Epidermal melanocyte (primary cell): Measurements from ENCODE around the gene TANGO6.
"Not testable (repeated sequence)": the region's sequence is repeated elsewhere in the genome, so short reads cannot be mapped to it uniquely, and the experiment has no call there.

Source experiments
- DNase-seq: peaks from one replicate; pipeline ENCODE4 v3.0.0; 2011; ENCODE audit warnings: low spot score; ENCODE audit not compliant: insufficient read length

The TANGO6 gene

GRCh38 chr16:68843482-68844210 lies at the start of gene TANGO6:
Gene TANGO6, plus strand, starts transcription at chr16:68843531. Its CDS starts 87 bp downstream, at chr16:68843618.
- DNase-seq = peak; percentile 64

- DNase-seq = no peak
Observed at GRCh38 chr16:68798398-68798797, 44.9 kb upstream of the TANGO6 start.

- peak; percentile 74 for DNase-seq
Observed at GRCh38 chr16:68800257-68800875, 43.0 kb upstream of the TANGO6 start.

- DNase-seq = no peak
Observed at GRCh38 chr16:68802190-68802589, 41.1 kb upstream of the TANGO6 start.

- DNase-seq = no peak
Observed at GRCh38 chr16:68806422-68806821, 36.9 kb upstream of the TANGO6 start.

GRCh38 chr16:68806981-68807380 lies 36.4 kb upstream of the TANGO6 start:
- no peak for DNase-seq

- DNase-seq = no peak
Observed at GRCh38 chr16:68814516-68814915, 28.8 kb upstream of the TANGO6 start.

GRCh38 chr16:68823401-68824135 lies 19.8 kb upstream of the TANGO6 start:
- peak; percentile 32 for DNase-seq

GRCh38 chr16:68825427-68825826 lies 17.9 kb upstream of the TANGO6 start:
- DNase-seq = no peak

GRCh38 chr16:68826652-68827051 lies 16.7 kb upstream of the TANGO6 start:
- DNase-seq = no peak

- DNase-seq = no peak
Observed at GRCh38 chr16:68833251-68833650, 10.1 kb upstream of the TANGO6 start.

GRCh38 chr16:68834550-68834949 lies 8.8 kb upstream of the TANGO6 start:
- DNase-seq = no peak

- DNase-seq = no peak
Observed at GRCh38 chr16:68835970-68836369, 7.4 kb upstream of the TANGO6 start.

GRCh38 chr16:68839831-68840230 lies 3.5 kb upstream of the TANGO6 start:
- no peak for DNase-seq

GRCh38 chr16:68842964-68843481 lies 308 bp upstream of the TANGO6 start:
- not testable (repeated sequence) for DNase-seq

GRCh38 chr16:68844211-68844564 lies 857 bp downstream of the TANGO6 start:
- DNase-seq = no peak

- DNase-seq = no peak
Observed at GRCh38 chr16:68848786-68849185, 5.5 kb downstream of the TANGO6 start.

GRCh38 chr16:68850481-68850880 lies 7.2 kb downstream of the TANGO6 start:
- DNase-seq = no peak

- no peak for DNase-seq
Observed at GRCh38 chr16:68851601-68852000, 8.3 kb downstream of the TANGO6 start.

- no peak for DNase-seq
Observed at GRCh38 chr16:68857479-68857878, 14.1 kb downstream of the TANGO6 start.

- no peak for DNase-seq
Observed at GRCh38 chr16:68859828-68860227, 16.5 kb downstream of the TANGO6 start.
